ENCODE data around the gene SPTLC2. TPM values are rescaled to one million over a fixed set of nuclear protein-coding genes. Genes with fewer than 3 reads are reported as not detected.
"Not testable (repeated sequence)": the region's sequence is repeated elsewhere in the genome, so short reads cannot be mapped to it uniquely, and the experiment has no call there.

Gene SPTLC2
- total RNA-seq, 2 experiments from 2014 or later, result 76.5 to 80.4 TPM

DNA sequence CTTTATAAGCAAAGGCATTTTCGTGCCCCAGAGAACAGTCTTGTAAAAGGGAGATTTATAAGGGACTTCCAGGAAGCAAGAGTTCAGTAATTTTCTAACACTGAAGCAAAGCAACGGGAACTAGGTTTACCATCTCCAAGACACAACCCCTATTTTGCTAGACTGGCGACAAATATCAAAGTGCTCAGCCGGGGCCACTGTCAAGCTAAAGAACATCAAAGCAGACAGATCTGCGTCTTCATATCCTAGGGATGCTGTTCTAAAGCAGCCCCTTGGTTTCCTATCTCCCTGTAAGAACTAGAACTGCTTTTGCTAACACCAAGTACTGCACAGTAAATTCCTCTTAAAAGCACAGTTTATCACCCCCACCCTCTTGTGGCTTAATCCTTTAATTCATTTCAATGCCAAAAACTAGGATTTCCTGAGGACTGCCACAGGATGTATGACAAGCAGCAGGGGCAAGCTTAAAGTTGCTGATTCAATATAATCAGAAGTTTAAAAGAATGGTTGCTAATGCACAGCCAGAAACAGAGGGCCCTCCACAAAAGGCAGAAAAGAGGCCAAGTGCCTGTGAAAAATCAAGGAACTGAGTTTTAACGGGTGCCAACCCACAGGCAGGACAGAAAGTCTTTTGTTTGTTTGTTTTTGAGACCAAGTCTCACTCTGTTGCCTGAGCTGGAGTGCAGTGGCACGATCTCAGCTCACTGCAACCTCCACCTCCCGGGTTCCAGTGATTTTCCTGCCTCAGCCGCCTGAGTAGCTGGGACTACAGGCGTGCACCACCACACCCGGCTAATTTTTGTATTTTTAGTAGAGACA lies 73.8 kb downstream of the SPTLC2 start:
- ChIA-PET CTCF (interaction anchor here (1.2 kb wide), 1 partner anchor 9 kb away, joined by 5 read pairs; no protein-coding TSS in a partner anchor), POLR2A (interaction anchor here (0.8 kb wide), 1 partner anchor 9 kb away, joined by 3 read pairs; no protein-coding TSS in a partner anchor)
- Mint-ChIP-seq H3K36me3 (ENCODE audit: low read depth) (peaks cover 37% of the 10 kb centered on the region), H3K27ac (peak overlapping the region; percentile 63), H3K9me3 (ENCODE audit: insufficient read depth) (no peaks in the 10 kb centered on the region), H3K4me3 (no peak overlapping the region), H3K4me1 (ENCODE audit: low read depth) (peaks cover 27% of the 10 kb centered on the region), H3K27me3 (ENCODE audit: low read depth) (no peaks in the 10 kb centered on the region)
- peak; percentile 39 for ATAC-seq
- no peak for DNase-seq

DNA sequence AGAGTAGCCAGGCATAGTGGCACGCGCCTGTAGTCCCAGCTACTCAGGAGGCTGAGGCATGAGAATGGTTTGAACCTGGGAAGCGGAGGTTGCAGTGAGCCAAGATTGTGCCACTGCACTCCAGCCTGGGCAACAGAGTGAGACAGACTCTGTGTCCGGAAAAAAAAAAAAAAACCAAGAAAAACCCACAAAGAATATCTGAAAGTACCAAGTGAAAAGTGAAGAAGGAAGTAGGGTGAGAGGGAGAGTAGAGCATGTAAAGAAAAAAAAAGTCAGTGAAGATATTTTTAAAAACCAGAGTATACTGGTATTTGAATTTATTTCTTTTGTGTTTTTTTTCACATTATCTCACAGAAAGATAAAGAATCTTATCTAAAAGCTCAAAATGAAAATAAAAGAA lies 74.5 kb downstream of the SPTLC2 start:
- Mint-ChIP-seq H3K4me1 (ENCODE audit: low read depth) (peaks cover 27% of the 10 kb centered on the region), H3K4me3 (no peak overlapping the region), H3K36me3 (ENCODE audit: low read depth) (peaks cover 32% of the 10 kb centered on the region), H3K9me3 (ENCODE audit: insufficient read depth) (no peaks in the 10 kb centered on the region), H3K27me3 (ENCODE audit: low read depth) (no peaks in the 10 kb centered on the region), H3K27ac (peak overlapping the region; percentile 21)
- ATAC-seq (no peak), DNase-seq (no peak)
- ChIA-PET CTCF (interaction anchor here (1.2 kb wide), 1 partner anchor 9 kb away, joined by 5 read pairs; no protein-coding TSS in a partner anchor), POLR2A (interaction anchor here (0.8 kb wide), 1 partner anchor 10 kb away, joined by 3 read pairs; no protein-coding TSS in a partner anchor)

- CTCF ChIA-PET; H3K27ac Mint-ChIP-seq; DNase-seq; H3K4me3 Mint-ChIP-seq; H3K4me1 Mint-ChIP-seq (ENCODE audit: low read depth); POLR2A ChIA-PET; H3K9me3 Mint-ChIP-seq (ENCODE audit: insufficient read depth); H3K27me3 Mint-ChIP-seq (ENCODE audit: low read depth); ATAC-seq: not testable (repeated sequence)
- peaks cover 39% of the 10 kb centered on the region for H3K36me3 Mint-ChIP-seq (ENCODE audit: low read depth)
Measured at GRCh38 chr14:77536951-77537350, 79.5 kb downstream of the SPTLC2 start.

- ATAC-seq (no peak), DNase-seq (no peak)
- ChIA-PET CTCF (no interaction called here), POLR2A (no interaction called here)
- Mint-ChIP-seq H3K27ac (no peak overlapping the region), H3K27me3 (ENCODE audit: low read depth) (no peaks in the 10 kb centered on the region), H3K4me1 (ENCODE audit: low read depth) (peaks cover 11% of the 10 kb centered on the region), H3K36me3 (ENCODE audit: low read depth) (peaks cover 40% of the 10 kb centered on the region), H3K9me3 (ENCODE audit: insufficient read depth) (no peaks in the 10 kb centered on the region), H3K4me3 (no peak overlapping the region)
Measured at GRCh38 chr14:77531071-77531470, 85.4 kb downstream of the SPTLC2 start.

GRCh38 chr14:77529963-77530362 lies 86.5 kb downstream of the SPTLC2 start:
- DNase-seq (no peak), ATAC-seq (no peak)
- Mint-ChIP-seq H3K4me3 (no peak overlapping the region), H3K27ac (no peak overlapping the region), H3K36me3 (ENCODE audit: low read depth) (peaks cover 32% of the 10 kb centered on the region), H3K4me1 (ENCODE audit: low read depth) (peaks cover 11% of the 10 kb centered on the region), H3K27me3 (ENCODE audit: low read depth) (no peaks in the 10 kb centered on the region), H3K9me3 (ENCODE audit: insufficient read depth) (no peaks in the 10 kb centered on the region)
- ChIA-PET CTCF (interaction anchor here (0.9 kb wide), 1 partner anchor 71 kb away, joined by 3 read pairs; no protein-coding TSS in a partner anchor), POLR2A (no interaction called here)

DNA sequence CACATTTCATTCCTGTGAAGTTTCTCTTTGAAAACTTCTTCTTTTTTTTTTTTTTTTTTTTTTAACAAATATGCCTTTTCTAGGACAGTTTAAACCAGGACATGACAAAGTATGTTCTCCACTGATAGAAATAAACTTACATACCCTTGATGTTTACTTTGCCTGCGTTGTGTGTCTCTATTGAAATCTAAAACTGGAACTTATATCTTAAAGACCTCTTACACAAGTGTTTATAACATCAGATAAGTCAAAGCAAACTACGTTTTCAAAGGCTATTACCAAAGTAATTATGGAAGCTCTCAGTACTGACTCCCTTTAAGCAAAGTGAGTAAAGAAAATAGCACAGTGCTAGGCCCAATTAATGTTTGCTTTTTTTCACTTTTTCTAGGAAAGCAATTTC lies 87.2 kb downstream of the SPTLC2 start:
- no peak overlapping the region for H3K4me3 Mint-ChIP-seq
- DNase-seq (no peak), ATAC-seq (no peak)
- H3K4me1 Mint-ChIP-seq (ENCODE audit: low read depth), result peaks cover 11% of the 10 kb centered on the region
- no peaks in the 10 kb centered on the region for H3K9me3 Mint-ChIP-seq (ENCODE audit: insufficient read depth)
- peaks cover 29% of the 10 kb centered on the region for H3K36me3 Mint-ChIP-seq (ENCODE audit: low read depth)
- ChIA-PET POLR2A (no interaction called here), CTCF (interaction anchor here (1.0 kb wide), 1 partner anchor 70 kb away, joined by 3 read pairs; no protein-coding TSS in a partner anchor)
- H3K27ac Mint-ChIP-seq, result no peak overlapping the region
- H3K27me3 Mint-ChIP-seq (ENCODE audit: low read depth), result no peaks in the 10 kb centered on the region

DNA sequence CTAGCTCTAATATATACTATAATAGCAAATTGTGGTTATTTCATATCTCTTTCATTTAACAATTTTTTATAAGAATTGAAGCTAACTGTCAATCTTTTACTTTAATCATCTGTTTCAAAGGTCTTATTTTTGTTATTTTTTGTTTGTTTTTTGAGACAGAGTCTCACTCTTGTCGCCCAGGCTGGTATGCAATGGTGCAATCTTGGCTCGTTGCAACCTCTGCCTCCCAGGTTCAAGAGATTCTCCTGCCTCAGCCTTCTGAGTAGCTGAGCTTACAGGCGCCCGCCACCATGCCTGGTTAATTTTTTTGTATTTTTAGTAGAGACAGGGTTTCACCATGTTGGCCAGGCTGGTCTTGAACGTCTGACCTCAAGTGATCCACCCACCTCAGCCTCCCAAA lies 87.7 kb downstream of the SPTLC2 start:
- H3K9me3 Mint-ChIP-seq (ENCODE audit: insufficient read depth); ATAC-seq; POLR2A ChIA-PET; H3K27me3 Mint-ChIP-seq (ENCODE audit: low read depth); DNase-seq; H3K4me3 Mint-ChIP-seq; H3K27ac Mint-ChIP-seq: not testable (repeated sequence)
- CTCF ChIA-PET, result interaction anchor here (1.0 kb wide), 1 partner anchor 70 kb away, joined by 3 read pairs; no protein-coding TSS in a partner anchor
- H3K36me3 Mint-ChIP-seq (ENCODE audit: low read depth), result peaks cover 26% of the 10 kb centered on the region
- peaks cover 11% of the 10 kb centered on the region for H3K4me1 Mint-ChIP-seq (ENCODE audit: low read depth)

DNA sequence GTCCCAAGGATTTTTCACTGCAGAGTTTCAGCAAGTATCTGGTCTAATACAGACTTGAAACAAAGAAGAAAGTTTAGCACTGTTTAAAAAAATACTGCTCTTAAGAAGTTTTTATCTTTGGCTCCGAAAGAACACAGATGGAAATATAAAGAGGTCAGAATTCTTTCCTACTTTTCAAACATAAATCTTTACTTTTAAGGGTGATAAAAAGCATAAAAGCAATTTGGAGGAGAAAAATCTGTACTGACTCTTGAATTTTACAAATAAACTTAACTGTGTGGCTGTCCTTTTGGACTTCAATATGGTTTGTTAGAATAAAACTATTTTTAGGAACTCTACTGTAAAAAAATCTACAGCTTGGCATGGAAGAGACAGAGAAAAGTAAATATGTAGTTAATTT lies 90.2 kb downstream of the SPTLC2 start:
- ATAC-seq (no peak), DNase-seq (no peak)
- peaks cover 15% of the 10 kb centered on the region for H3K36me3 Mint-ChIP-seq (ENCODE audit: low read depth)
- peaks cover 10% of the 10 kb centered on the region for H3K4me1 Mint-ChIP-seq (ENCODE audit: low read depth)
- no peak overlapping the region for H3K4me3 Mint-ChIP-seq
- POLR2A ChIA-PET, result no interaction called here
- no peak overlapping the region for H3K27ac Mint-ChIP-seq
- no peaks in the 10 kb centered on the region for H3K27me3 Mint-ChIP-seq (ENCODE audit: low read depth)
- no peaks in the 10 kb centered on the region for H3K9me3 Mint-ChIP-seq (ENCODE audit: insufficient read depth)
- CTCF ChIA-PET, result no interaction called here

- no peaks in the 10 kb centered on the region for H3K4me1 Mint-ChIP-seq (ENCODE audit: low read depth)
- ChIA-PET POLR2A (no interaction called here), CTCF (no interaction called here)
- H3K4me3 Mint-ChIP-seq, result no peak overlapping the region
- no peak for ATAC-seq
- H3K27ac Mint-ChIP-seq, result no peak overlapping the region
- peaks cover 21% of the 10 kb centered on the region for H3K36me3 Mint-ChIP-seq (ENCODE audit: low read depth)
- H3K9me3 Mint-ChIP-seq (ENCODE audit: insufficient read depth), result no peaks in the 10 kb centered on the region
- no peak for DNase-seq
- H3K27me3 Mint-ChIP-seq (ENCODE audit: low read depth), result no peaks in the 10 kb centered on the region
Measured at GRCh38 chr14:77524536-77524935, 91.9 kb downstream of the SPTLC2 start.

- POLR2A ChIA-PET, result no interaction called here
- no peak for DNase-seq
- Mint-ChIP-seq H3K27ac (no peak overlapping the region), H3K4me1 (ENCODE audit: low read depth) (no peaks in the 10 kb centered on the region), H3K4me3 (no peak overlapping the region), H3K36me3 (ENCODE audit: low read depth) (peaks cover 34% of the 10 kb centered on the region), H3K9me3 (ENCODE audit: insufficient read depth) (no peaks in the 10 kb centered on the region), H3K27me3 (ENCODE audit: low read depth) (no peaks in the 10 kb centered on the region)
- CTCF ChIA-PET, result no interaction called here
- ATAC-seq, result no peak
Measured at GRCh38 chr14:77523109-77523508, 93.3 kb downstream of the SPTLC2 start.

GRCh38 chr14:77520555-77520954 lies 95.9 kb downstream of the SPTLC2 start:
- Mint-ChIP-seq H3K4me1 (ENCODE audit: low read depth) (no peaks in the 10 kb centered on the region), H3K36me3 (ENCODE audit: low read depth) (peaks cover 43% of the 10 kb centered on the region), H3K27ac (no peak overlapping the region), H3K27me3 (ENCODE audit: low read depth) (no peaks in the 10 kb centered on the region), H3K4me3 (no peak overlapping the region), H3K9me3 (ENCODE audit: insufficient read depth) (no peaks in the 10 kb centered on the region)
- ChIA-PET POLR2A (interaction anchor here (0.6 kb wide), 1 partner anchor 26 kb away, joined by 3 read pairs; no protein-coding TSS in a partner anchor), CTCF (interaction anchor here (0.8 kb wide), 1 partner anchor 61 kb away, joined by 3 read pairs; no protein-coding TSS in a partner anchor)
- no peak for DNase-seq
- no peak for ATAC-seq

- no peaks in the 10 kb centered on the region for H3K9me3 Mint-ChIP-seq (ENCODE audit: insufficient read depth)
- CTCF ChIA-PET, result interaction anchor here (1.5 kb wide), 1 partner anchor 57 kb away, joined by 4 read pairs; no protein-coding TSS in a partner anchor
- peaks cover 55% of the 10 kb centered on the region for H3K36me3 Mint-ChIP-seq (ENCODE audit: low read depth)
- no peak overlapping the region for H3K4me3 Mint-ChIP-seq
- no peak overlapping the region for H3K27ac Mint-ChIP-seq
- DNase-seq (no peak), ATAC-seq (no peak)
- POLR2A ChIA-PET, result no interaction called here
- no peaks in the 10 kb centered on the region for H3K27me3 Mint-ChIP-seq (ENCODE audit: low read depth)
- H3K4me1 Mint-ChIP-seq (ENCODE audit: low read depth), result no peaks in the 10 kb centered on the region
Measured at GRCh38 chr14:77516126-77516525, 100.3 kb downstream of the SPTLC2 start.
